ENCODE results near the gene OR8B3.
"Not testable (repeated sequence)": the region's sequence is repeated elsewhere in the genome, so short reads cannot be mapped to it uniquely, and the experiment has no call there.

Gene OR8B3

GRCh38 chr11:124382857-124383256 is 16.0 kb downstream of the OR8B3 start:
- H3K4me3 ChIP-seq (ENCODE audit: insufficient read depth, low read depth, low read length); H3K27ac ChIP-seq (ENCODE audit: insufficient read depth, low read depth, low read length, poor library complexity, severe bottlenecking); H3K4me1 ChIP-seq (ENCODE audit: control insufficient read depth, insufficient read depth, low read length); H3K9me3 ChIP-seq (ENCODE audit: control insufficient read depth, low read length); H3K27me3 ChIP-seq (ENCODE audit: control insufficient read depth, insufficient read depth, low read length, poor library complexity, severe bottlenecking); H3K36me3 ChIP-seq (ENCODE audit: control insufficient read depth, insufficient read depth, low read length): not testable (repeated sequence)
- WGBS, 2 experiments: 92 to 95% methylated on average over 4 of the region's 6 CpGs

DNA sequence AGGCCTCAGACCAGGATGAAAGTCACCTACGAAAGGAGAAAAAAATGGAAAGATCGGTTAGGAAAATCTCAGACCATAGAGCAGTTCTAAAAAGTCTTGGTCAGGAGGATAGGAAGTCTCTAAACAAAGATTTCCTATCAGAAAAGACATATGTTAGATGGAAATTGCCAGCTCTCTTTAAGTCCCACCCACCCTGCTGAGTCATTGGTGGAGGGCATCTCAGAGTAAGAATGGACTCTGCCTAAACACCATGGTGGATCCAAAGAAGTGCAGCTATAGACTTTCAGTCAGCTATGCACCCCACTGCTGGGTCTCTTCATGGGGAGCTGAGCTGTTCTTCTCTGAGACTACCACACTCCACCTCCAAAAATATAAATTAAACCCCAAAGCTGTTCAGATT is 18.2 kb downstream of the OR8B3 start:
- H3K27ac ChIP-seq (ENCODE audit: insufficient read depth, low read depth, low read length, poor library complexity, severe bottlenecking): no peak overlapping the region
- no peaks in the 10 kb centered on the region for H3K27me3 ChIP-seq (ENCODE audit: control insufficient read depth, insufficient read depth, low read length, poor library complexity, severe bottlenecking)
- WGBS, 2 experiments: 93 to 97% methylated on average over 2 of the region's 2 CpGs
- no peak overlapping the region for H3K4me3 ChIP-seq (ENCODE audit: insufficient read depth, low read depth, low read length)
- no peaks in the 10 kb centered on the region for H3K9me3 ChIP-seq (ENCODE audit: control insufficient read depth, low read length)
- no peaks in the 10 kb centered on the region for H3K36me3 ChIP-seq (ENCODE audit: control insufficient read depth, insufficient read depth, low read length)
- H3K4me1 ChIP-seq (ENCODE audit: control insufficient read depth, insufficient read depth, low read length): no peaks in the 10 kb centered on the region

DNA sequence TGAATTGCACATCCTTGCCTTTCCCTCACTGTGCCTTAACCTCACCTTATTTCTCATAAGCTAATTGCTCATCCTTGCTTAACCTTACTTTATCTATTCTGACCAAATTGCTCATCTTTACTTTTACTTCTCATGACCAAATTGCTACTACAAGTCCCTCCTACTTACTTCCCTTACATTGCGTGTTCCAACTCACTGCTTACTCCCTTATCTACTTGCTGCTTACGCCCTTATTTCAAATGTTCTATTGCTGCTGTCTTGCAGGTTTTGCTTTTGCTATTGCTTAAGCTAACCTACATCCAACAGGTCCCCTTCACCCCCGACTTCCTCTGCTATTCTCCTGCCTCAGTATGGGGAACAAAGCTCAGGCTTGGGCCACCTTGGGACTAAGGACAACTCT is 22.5 kb downstream of the OR8B3 start:
- Histone ChIP-seq H3K27me3 (ENCODE audit: control insufficient read depth, insufficient read depth, low read length, poor library complexity, severe bottlenecking) (no peaks in the 10 kb centered on the region), H3K4me3 (ENCODE audit: insufficient read depth, low read depth, low read length) (no peak overlapping the region), H3K4me1 (ENCODE audit: control insufficient read depth, insufficient read depth, low read length) (no peaks in the 10 kb centered on the region), H3K9me3 (ENCODE audit: control insufficient read depth, low read length) (no peaks in the 10 kb centered on the region), H3K27ac (ENCODE audit: insufficient read depth, low read depth, low read length, poor library complexity, severe bottlenecking) (no peak overlapping the region), H3K36me3 (ENCODE audit: control insufficient read depth, insufficient read depth, low read length) (no peaks in the 10 kb centered on the region)
- 75 to 78% methylated on average over 3 of the region's 3 CpGs for WGBS, 2 experiments

GRCh38 chr11:124359566-124359965 is 39.3 kb downstream of the OR8B3 start:
- WGBS, 2 experiments: 75 to 81% methylated on average over 2 of the region's 2 CpGs
- H3K9me3 ChIP-seq (ENCODE audit: control insufficient read depth, low read length): no peaks in the 10 kb centered on the region

GRCh38 chr11:124346311-124346955 is 52.4 kb downstream of the OR8B3 start:
- H3K4me1 ChIP-seq (ENCODE audit: control insufficient read depth, insufficient read depth, low read length): no peaks in the 10 kb centered on the region
- no peak overlapping the region for H3K27ac ChIP-seq (ENCODE audit: insufficient read depth, low read depth, low read length, poor library complexity, severe bottlenecking)
- 78 to 82% methylated on average over 2 to 3 of the region's 3 CpGs for WGBS, 2 experiments
- H3K4me3 ChIP-seq (ENCODE audit: insufficient read depth, low read depth, low read length): no peak overlapping the region
- H3K27me3 ChIP-seq (ENCODE audit: control insufficient read depth, insufficient read depth, low read length, poor library complexity, severe bottlenecking): no peaks in the 10 kb centered on the region
- H3K9me3 ChIP-seq (ENCODE audit: control insufficient read depth, low read length): no peaks in the 10 kb centered on the region
- H3K36me3 ChIP-seq (ENCODE audit: control insufficient read depth, insufficient read depth, low read length): no peaks in the 10 kb centered on the region

More at GRCh38 chr11:124359566-124359965, 39.3 kb downstream of the OR8B3 start:
- Histone ChIP-seq H3K36me3 (ENCODE audit: control insufficient read depth, insufficient read depth, low read length) (no peaks in the 10 kb centered on the region), H3K27ac (ENCODE audit: insufficient read depth, low read depth, low read length, poor library complexity, severe bottlenecking) (no peak overlapping the region), H3K4me1 (ENCODE audit: control insufficient read depth, insufficient read depth, low read length) (no peaks in the 10 kb centered on the region), H3K27me3 (ENCODE audit: control insufficient read depth, insufficient read depth, low read length, poor library complexity, severe bottlenecking) (no peaks in the 10 kb centered on the region), H3K4me3 (ENCODE audit: insufficient read depth, low read depth, low read length) (no peak overlapping the region)

All from ectodermal cell (in vitro differentiated cells).